Measurements from ENCODE around the gene FIGLA.

The FIGLA gene

GRCh38 chr2:70772486-70773155 is 17.8 kb downstream of the FIGLA start:
- Histone ChIP-seq H3K36me3 (ENCODE audit: insufficient read depth, low read length) (no peaks in the 10 kb centered on the region), H3K4me3 (ENCODE audit: low read depth, low read length) (no peak overlapping the region), H3K79me2 (ENCODE audit: control insufficient read depth, insufficient read depth, low read length, unreplicated experiment) (no peaks in the 10 kb centered on the region), H3K27me3 (ENCODE audit: insufficient read depth, low read length) (peaks cover 87% of the 10 kb centered on the region), H3K27ac (ENCODE audit: low read depth, low read length) (no peak overlapping the region), H2AFZ (ENCODE audit: low read length, unreplicated experiment) (no peak overlapping the region), H3K4me1 (ENCODE audit: control insufficient read depth, insufficient read depth, low read length, unreplicated experiment) (peaks cover 3% of the 10 kb centered on the region)

- Histone ChIP-seq H2AFZ (ENCODE audit: low read length, unreplicated experiment) (no peak overlapping the region), H3K27ac (ENCODE audit: low read depth, low read length) (no peak overlapping the region), H3K79me2 (ENCODE audit: control insufficient read depth, insufficient read depth, low read length, unreplicated experiment) (no peaks in the 10 kb centered on the region), H3K4me1 (ENCODE audit: control insufficient read depth, insufficient read depth, low read length, unreplicated experiment) (no peaks in the 10 kb centered on the region), H3K36me3 (ENCODE audit: insufficient read depth, low read length) (no peaks in the 10 kb centered on the region), H3K4me3 (ENCODE audit: low read depth, low read length) (no peak overlapping the region), H3K27me3 (ENCODE audit: insufficient read depth, low read length) (peaks cover 96% of the 10 kb centered on the region)
Observed at GRCh38 chr2:70771446-70771845, 19.0 kb downstream of the FIGLA start.

GRCh38 chr2:70769450-70769849 is 21.0 kb downstream of the FIGLA start:
- Histone ChIP-seq H3K27ac (ENCODE audit: low read depth, low read length) (no peak overlapping the region), H3K27me3 (ENCODE audit: insufficient read depth, low read length) (peaks cover 95% of the 10 kb centered on the region), H2AFZ (ENCODE audit: low read length, unreplicated experiment) (no peak overlapping the region), H3K4me1 (ENCODE audit: control insufficient read depth, insufficient read depth, low read length, unreplicated experiment) (no peaks in the 10 kb centered on the region), H3K36me3 (ENCODE audit: insufficient read depth, low read length) (no peaks in the 10 kb centered on the region), H3K4me3 (ENCODE audit: low read depth, low read length) (no peak overlapping the region), H3K79me2 (ENCODE audit: control insufficient read depth, insufficient read depth, low read length, unreplicated experiment) (no peaks in the 10 kb centered on the region)

- no peaks in the 10 kb centered on the region for H3K36me3 ChIP-seq (ENCODE audit: insufficient read depth, low read length)
- no peak overlapping the region for H2AFZ ChIP-seq (ENCODE audit: low read length, unreplicated experiment)
- peaks cover 93% of the 10 kb centered on the region for H3K27me3 ChIP-seq (ENCODE audit: insufficient read depth, low read length)
- H3K4me3 ChIP-seq (ENCODE audit: low read depth, low read length): no peak overlapping the region
- H3K79me2 ChIP-seq (ENCODE audit: control insufficient read depth, insufficient read depth, low read length, unreplicated experiment): no peaks in the 10 kb centered on the region
- no peaks in the 10 kb centered on the region for H3K4me1 ChIP-seq (ENCODE audit: control insufficient read depth, insufficient read depth, low read length, unreplicated experiment)
- no peak overlapping the region for H3K27ac ChIP-seq (ENCODE audit: low read depth, low read length)
Observed at GRCh38 chr2:70768590-70769085, 21.8 kb downstream of the FIGLA start.

- H3K4me3 ChIP-seq (ENCODE audit: low read depth, low read length): peak within 1 kb of the TSS; percentile 69
- H3K4me1 ChIP-seq (ENCODE audit: control insufficient read depth, insufficient read depth, low read length, unreplicated experiment): no peaks in the 10 kb centered on the region
- H3K27me3 ChIP-seq (ENCODE audit: insufficient read depth, low read length): peaks cover 90% of the 10 kb centered on the region
- H3K27ac ChIP-seq (ENCODE audit: low read depth, low read length): no peak within 1 kb of the TSS
- H2AFZ ChIP-seq (ENCODE audit: low read length, unreplicated experiment): peak within 1 kb of the TSS; percentile 55
- no peaks in the 10 kb centered on the region for H3K36me3 ChIP-seq (ENCODE audit: insufficient read depth, low read length)
- no peaks in the 10 kb centered on the region for H3K79me2 ChIP-seq (ENCODE audit: control insufficient read depth, insufficient read depth, low read length, unreplicated experiment)
Observed at GRCh38 chr2:70767699-70768589, 22.5 kb downstream of the FIGLA start, which contains the start of gene ADD2. Gene ADD2 (minus strand): TSS chr2:70768200. CDS start chr2:70706408, 61,792 bp downstream.

DNA sequence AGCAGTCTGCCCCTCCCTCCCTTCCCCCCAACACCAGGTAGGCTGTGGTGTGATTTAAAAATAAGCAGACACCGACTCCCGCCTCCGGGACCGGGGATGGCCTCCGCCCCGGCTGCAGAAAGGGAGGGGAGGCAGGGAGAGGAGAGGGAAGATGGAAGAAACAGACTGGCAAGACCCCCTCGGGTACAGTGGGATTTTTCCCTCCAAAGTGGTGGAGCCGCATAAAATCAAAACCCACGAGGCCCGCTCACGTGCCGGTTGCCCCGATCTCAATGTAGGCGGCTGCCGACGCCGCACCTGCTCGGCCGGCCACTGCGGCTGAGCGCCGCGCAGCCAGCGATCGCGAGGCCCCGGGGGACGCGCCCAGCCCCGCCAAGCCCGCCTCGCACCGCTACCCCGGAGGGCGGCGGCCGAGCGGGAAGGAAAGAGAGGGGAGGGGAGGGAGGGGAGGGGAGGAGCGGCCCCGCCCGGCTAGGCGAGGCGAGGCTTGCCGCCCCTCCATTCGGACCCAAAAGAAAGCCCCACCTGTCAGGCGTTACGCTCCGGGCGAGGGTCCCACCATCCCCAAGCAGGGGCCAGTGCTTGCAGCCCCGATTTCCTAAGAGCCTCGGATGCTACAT is 23.3 kb downstream of the FIGLA start:
- Histone ChIP-seq H3K36me3 (ENCODE audit: insufficient read depth, low read length) (no peaks in the 10 kb centered on the region), H3K4me3 (ENCODE audit: low read depth, low read length) (peak overlapping the region; percentile 69), H2AFZ (ENCODE audit: low read length, unreplicated experiment) (peak overlapping the region; percentile 55), H3K79me2 (ENCODE audit: control insufficient read depth, insufficient read depth, low read length, unreplicated experiment) (no peaks in the 10 kb centered on the region), H3K4me1 (ENCODE audit: control insufficient read depth, insufficient read depth, low read length, unreplicated experiment) (no peaks in the 10 kb centered on the region), H3K27me3 (ENCODE audit: insufficient read depth, low read length) (peaks cover 83% of the 10 kb centered on the region), H3K27ac (ENCODE audit: low read depth, low read length) (no peak overlapping the region)

GRCh38 chr2:70766357-70767078 is 23.9 kb downstream of the FIGLA start:
- H3K4me3 ChIP-seq (ENCODE audit: low read depth, low read length): peak overlapping the region; percentile 69
- no peak overlapping the region for H3K27ac ChIP-seq (ENCODE audit: low read depth, low read length)
- no peak overlapping the region for H2AFZ ChIP-seq (ENCODE audit: low read length, unreplicated experiment)
- no peaks in the 10 kb centered on the region for H3K36me3 ChIP-seq (ENCODE audit: insufficient read depth, low read length)
- no peaks in the 10 kb centered on the region for H3K4me1 ChIP-seq (ENCODE audit: control insufficient read depth, insufficient read depth, low read length, unreplicated experiment)
- no peaks in the 10 kb centered on the region for H3K79me2 ChIP-seq (ENCODE audit: control insufficient read depth, insufficient read depth, low read length, unreplicated experiment)
- H3K27me3 ChIP-seq (ENCODE audit: insufficient read depth, low read length): peaks cover 81% of the 10 kb centered on the region

DNA sequence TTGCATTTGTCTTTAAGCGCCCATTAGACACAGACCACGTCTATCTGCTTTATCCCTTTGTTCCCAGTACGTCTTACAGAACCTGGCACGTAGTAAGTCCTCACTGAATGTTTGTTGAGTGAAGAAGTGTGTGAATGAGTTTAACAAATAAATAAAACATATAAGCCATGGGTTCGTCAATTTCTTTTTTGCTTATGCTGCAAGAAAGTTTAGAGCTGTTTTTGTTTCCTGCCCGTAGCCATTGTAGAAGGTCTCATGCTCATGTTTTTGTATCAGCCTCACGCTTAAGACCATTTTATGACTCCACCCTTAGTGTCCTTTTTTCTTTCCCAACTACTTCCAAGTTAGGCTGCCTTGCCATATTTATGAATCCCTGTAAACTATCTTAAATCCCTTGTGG is 24.9 kb downstream of the FIGLA start:
- no peak overlapping the region for H2AFZ ChIP-seq (ENCODE audit: low read length, unreplicated experiment)
- H3K4me1 ChIP-seq (ENCODE audit: control insufficient read depth, insufficient read depth, low read length, unreplicated experiment): no peaks in the 10 kb centered on the region
- no peaks in the 10 kb centered on the region for H3K79me2 ChIP-seq (ENCODE audit: control insufficient read depth, insufficient read depth, low read length, unreplicated experiment)
- H3K27me3 ChIP-seq (ENCODE audit: insufficient read depth, low read length): peaks cover 75% of the 10 kb centered on the region
- no peaks in the 10 kb centered on the region for H3K36me3 ChIP-seq (ENCODE audit: insufficient read depth, low read length)
- no peak overlapping the region for H3K4me3 ChIP-seq (ENCODE audit: low read depth, low read length)
- H3K27ac ChIP-seq (ENCODE audit: low read depth, low read length): no peak overlapping the region

DNA sequence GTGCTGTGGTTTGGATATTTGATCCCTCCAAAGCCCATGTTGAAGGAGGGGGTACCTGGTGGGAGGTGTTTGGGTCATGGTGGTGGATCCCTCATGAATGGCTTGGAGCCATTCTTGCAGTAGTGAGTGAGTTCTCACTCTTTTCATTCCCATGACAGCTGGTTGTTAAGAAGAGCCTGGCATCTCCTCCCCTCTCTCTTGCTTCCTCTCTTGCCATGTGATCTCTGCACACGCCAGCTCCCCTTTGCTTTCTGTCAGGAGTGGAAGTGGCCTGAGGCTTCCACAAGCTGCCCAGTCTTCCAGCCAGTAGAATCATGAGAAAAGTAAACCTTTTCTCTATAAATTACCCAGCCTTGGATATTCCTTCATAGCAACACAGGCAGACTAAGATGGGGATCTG is 31.0 kb downstream of the FIGLA start:
- Histone ChIP-seq H3K36me3 (ENCODE audit: insufficient read depth, low read length) (no peaks in the 10 kb centered on the region), H2AFZ (ENCODE audit: low read length, unreplicated experiment) (no peak overlapping the region), H3K4me1 (ENCODE audit: control insufficient read depth, insufficient read depth, low read length, unreplicated experiment) (no peaks in the 10 kb centered on the region), H3K4me3 (ENCODE audit: low read depth, low read length) (no peak overlapping the region), H3K27ac (ENCODE audit: low read depth, low read length) (no peak overlapping the region), H3K27me3 (ENCODE audit: insufficient read depth, low read length) (peaks cover 72% of the 10 kb centered on the region), H3K79me2 (ENCODE audit: control insufficient read depth, insufficient read depth, low read length, unreplicated experiment) (no peaks in the 10 kb centered on the region)

GRCh38 chr2:70757966-70758365 is 32.5 kb downstream of the FIGLA start:
- H2AFZ ChIP-seq (ENCODE audit: low read length, unreplicated experiment): no peak overlapping the region
- H3K4me1 ChIP-seq (ENCODE audit: control insufficient read depth, insufficient read depth, low read length, unreplicated experiment): no peaks in the 10 kb centered on the region
- peaks cover 78% of the 10 kb centered on the region for H3K27me3 ChIP-seq (ENCODE audit: insufficient read depth, low read length)
- H3K4me3 ChIP-seq (ENCODE audit: low read depth, low read length): no peak overlapping the region
- no peaks in the 10 kb centered on the region for H3K36me3 ChIP-seq (ENCODE audit: insufficient read depth, low read length)
- H3K79me2 ChIP-seq (ENCODE audit: control insufficient read depth, insufficient read depth, low read length, unreplicated experiment): no peaks in the 10 kb centered on the region
- H3K27ac ChIP-seq (ENCODE audit: low read depth, low read length): no peak overlapping the region

Measured in ACC112 (cell line).